ENCODE measurements around the gene COG5. TPM values are rescaled to one million over a fixed set of nuclear protein-coding genes. Genes with fewer than 3 reads are reported as not detected.

COG5 gene
- total RNA-seq, 2 experiments from 2014 or later = 40.9 to 60.2 TPM

- no peak overlapping the region for H2AFZ ChIP-seq (ENCODE audit: low read length)
- no peak for DNase-seq (ENCODE audit: low spot score)
- no peaks in the 10 kb centered on the region for H3K9me3 ChIP-seq (ENCODE audit: low read length)
- H3K9me2 ChIP-seq (ENCODE audit: insufficient read depth, low read length) = no peaks in the 10 kb centered on the region
- no peak overlapping the region for H3K4me3 ChIP-seq (ENCODE audit: low read depth, low read length, poor library complexity, severe bottlenecking)
- POLR2A ChIA-PET = no interaction called here
- no peaks in the 10 kb centered on the region for H4K20me1 ChIP-seq (ENCODE audit: insufficient read depth, low read length)
- no peak overlapping the region for H3K4me2 ChIP-seq (ENCODE audit: low read length)
- no peaks in the 10 kb centered on the region for H3K79me2 ChIP-seq (ENCODE audit: insufficient read depth, low read depth, low read length)
- H3K36me3 ChIP-seq (ENCODE audit: insufficient read depth, low read length) = peaks cover 16% of the 10 kb centered on the region
- intact Hi-C loops (cut with micrococcal nuclease; ENCODE audit: unreplicated experiment) = no loop called here
- no TSS peak for BruUV-seq (replicated peaks)
- H3K4me1 ChIP-seq (ENCODE audit: insufficient read depth, low read length, poor library complexity, severe bottlenecking) = no peaks in the 10 kb centered on the region
- H3K27ac ChIP-seq (ENCODE audit: low read depth, low read length, poor library complexity, severe bottlenecking) = no peak overlapping the region
- CTCF ChIA-PET (ENCODE audit: unreplicated experiment) = no interaction called here
- TF ChIP-seq EZH2phosphoT487 (IDR thresholded peaks at IDR 0.05; ENCODE audit: borderline replicate concordance, low read depth, low read length) (no peak), CTCF (conservative IDR thresholded peaks at IDR 0.05; ENCODE audit: low read length) (no peak)
These were observed 27.7 kb upstream of the COG5 start for GRCh38 chr7:107591421-107591820.

- Histone ChIP-seq H3K4me3 (ENCODE audit: low read depth, low read length, poor library complexity, severe bottlenecking) (no peak overlapping the region), H4K20me1 (ENCODE audit: insufficient read depth, low read length) (no peaks in the 10 kb centered on the region), H2AFZ (ENCODE audit: low read length) (no peak overlapping the region), H3K27ac (ENCODE audit: low read depth, low read length, poor library complexity, severe bottlenecking) (no peak overlapping the region), H3K36me3 (ENCODE audit: insufficient read depth, low read length) (peaks cover 27% of the 10 kb centered on the region), H3K4me2 (ENCODE audit: low read length) (no peak overlapping the region), H3K79me2 (ENCODE audit: insufficient read depth, low read depth, low read length) (no peaks in the 10 kb centered on the region), H3K4me1 (ENCODE audit: insufficient read depth, low read length, poor library complexity, severe bottlenecking) (no peaks in the 10 kb centered on the region), H3K9me2 (ENCODE audit: insufficient read depth, low read length) (no peaks in the 10 kb centered on the region), H3K9me3 (ENCODE audit: low read length) (no peaks in the 10 kb centered on the region)
- TF ChIP-seq EZH2phosphoT487 (IDR thresholded peaks at IDR 0.05; ENCODE audit: borderline replicate concordance, low read depth, low read length) (no peak), CTCF (conservative IDR thresholded peaks at IDR 0.05; ENCODE audit: low read length) (no peak)
- DNase-seq (ENCODE audit: low spot score) = no peak
- ChIA-PET POLR2A (interaction anchor here (0.6 kb wide), 1 partner anchor 606 kb away, joined by 3 read pairs; no protein-coding TSS in a partner anchor), CTCF (ENCODE audit: unreplicated experiment) (no interaction called here)
- BruUV-seq (replicated peaks) = no TSS peak
- intact Hi-C loops (cut with micrococcal nuclease; ENCODE audit: unreplicated experiment) = loop anchor here (10.0 kb wide), 1 partner anchor 286 kb away; no protein-coding TSS in a partner anchor
These were observed 24.9 kb upstream of the COG5 start for GRCh38 chr7:107588529-107589130.

GRCh38 chr7:107584716-107585115, 21.0 kb upstream of the COG5 start:
- Histone ChIP-seq H3K9me3 (ENCODE audit: low read length) (no peaks in the 10 kb centered on the region), H3K4me3 (ENCODE audit: low read depth, low read length, poor library complexity, severe bottlenecking) (no peak overlapping the region), H3K4me2 (ENCODE audit: low read length) (no peak overlapping the region), H3K36me3 (ENCODE audit: insufficient read depth, low read length) (peaks cover 27% of the 10 kb centered on the region), H4K20me1 (ENCODE audit: insufficient read depth, low read length) (no peaks in the 10 kb centered on the region), H3K79me2 (ENCODE audit: insufficient read depth, low read depth, low read length) (peaks cover 9% of the 10 kb centered on the region), H3K9me2 (ENCODE audit: insufficient read depth, low read length) (no peaks in the 10 kb centered on the region), H3K27ac (ENCODE audit: low read depth, low read length, poor library complexity, severe bottlenecking) (no peak overlapping the region), H2AFZ (ENCODE audit: low read length) (no peak overlapping the region), H3K4me1 (ENCODE audit: insufficient read depth, low read length, poor library complexity, severe bottlenecking) (peaks cover 18% of the 10 kb centered on the region)
- intact Hi-C loops (cut with micrococcal nuclease; ENCODE audit: unreplicated experiment) = loop anchor here (5.0 to 10.0 kb wide), 2 partner anchors 143 to 290 kb away; no protein-coding TSS in a partner anchor
- CTCF ChIA-PET (ENCODE audit: unreplicated experiment) = no interaction called here
- TF ChIP-seq CTCF (conservative IDR thresholded peaks at IDR 0.05; ENCODE audit: low read length) (no peak), EZH2phosphoT487 (IDR thresholded peaks at IDR 0.05; ENCODE audit: borderline replicate concordance, low read depth, low read length) (no peak)
- POLR2A ChIA-PET = interaction anchor here (0.7 to 1.3 kb wide), 4 partner anchors 21 to 1476 kb away, joined by 3 to 7 read pairs (median 4); partner anchors contain the start of gene COG5
- BruUV-seq (replicated peaks) = no TSS peak
- no peak for DNase-seq (ENCODE audit: low spot score)

Measured in OCI-LY7 (cell line).